WERI-Rb-1 (cell line): ENCODE data around the gene KRT80.

Experiments
- DNase-seq: peaks from one replicate; pipeline ENCODE4 v3.0.0-alpha.2; 2020
- H3K27ac ChIP-seq: fragments of 250-450 bp; sonication (Bioruptor Pico); 2 replicates; pipeline ENCODE4 v1.5.1; 2020; ENCODE audit warnings: mild to moderate bottlenecking, moderate library complexity
- H3K27me3 ChIP-seq: fragments of 250-450 bp; sonication (Bioruptor Pico); 2 replicates; pipeline ENCODE4 v1.5.1; 2021; ENCODE audit warnings: mild to moderate bottlenecking, low read depth, moderate library complexity; ENCODE audit not compliant: insufficient read depth, severe bottlenecking
- H3K36me3 ChIP-seq: fragments of 250-450 bp; sonication (Bioruptor Pico); 2 replicates; pipeline ENCODE4 v1.5.1; 2020; ENCODE audit warnings: mild to moderate bottlenecking, moderate library complexity
- H3K4me3 ChIP-seq: 2 replicates; pipeline ENCODE4 v1.5.1; 2011; ENCODE audit warnings: low read depth, mild to moderate bottlenecking, control low read depth, low read length
- H3K9me3 ChIP-seq: fragments of 250-450 bp; sonication (Bioruptor Pico); 2 replicates; pipeline ENCODE4 v1.5.1; 2021; ENCODE audit warnings: mild to moderate bottlenecking, moderate library complexity; ENCODE audit not compliant: severe bottlenecking
- TF ChIP-seq, protein P1 (sequence below): IDR thresholded peaks from 2 replicates; pipeline ENCODE4 v1.5.1; 2011; ENCODE audit warnings: low read depth, mild to moderate bottlenecking, control low read depth, inconsistent platforms, low read length

Gene KRT80

GRCh38 chr12:52144512-52145227 is 47.1 kb downstream of the KRT80 start:
- Histone ChIP-seq H3K9me3 (no peaks in the 10 kb centered on the region), H3K36me3 (no peaks in the 10 kb centered on the region), H3K27ac (no peak overlapping the region), H3K27me3 (no peaks in the 10 kb centered on the region), H3K4me3 (no peak overlapping the region)
- DNase-seq = no peak
- TF ChIP-seq, protein P1, sequence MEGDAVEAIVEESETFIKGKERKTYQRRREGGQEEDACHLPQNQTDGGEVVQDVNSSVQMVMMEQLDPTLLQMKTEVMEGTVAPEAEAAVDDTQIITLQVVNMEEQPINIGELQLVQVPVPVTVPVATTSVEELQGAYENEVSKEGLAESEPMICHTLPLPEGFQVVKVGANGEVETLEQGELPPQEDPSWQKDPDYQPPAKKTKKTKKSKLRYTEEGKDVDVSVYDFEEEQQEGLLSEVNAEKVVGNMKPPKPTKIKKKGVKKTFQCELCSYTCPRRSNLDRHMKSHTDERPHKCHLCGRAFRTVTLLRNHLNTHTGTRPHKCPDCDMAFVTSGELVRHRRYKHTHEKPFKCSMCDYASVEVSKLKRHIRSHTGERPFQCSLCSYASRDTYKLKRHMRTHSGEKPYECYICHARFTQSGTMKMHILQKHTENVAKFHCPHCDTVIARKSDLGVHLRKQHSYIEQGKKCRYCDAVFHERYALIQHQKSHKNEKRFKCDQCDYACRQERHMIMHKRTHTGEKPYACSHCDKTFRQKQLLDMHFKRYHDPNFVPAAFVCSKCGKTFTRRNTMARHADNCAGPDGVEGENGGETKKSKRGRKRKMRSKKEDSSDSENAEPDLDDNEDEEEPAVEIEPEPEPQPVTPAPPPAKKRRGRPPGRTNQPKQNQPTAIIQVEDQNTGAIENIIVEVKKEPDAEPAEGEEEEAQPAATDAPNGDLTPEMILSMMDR = no peak

GRCh38 chr12:52142431-52142830 is 49.4 kb downstream of the KRT80 start:
- no peak for DNase-seq
- TF ChIP-seq, protein P1 = no peak

DNA sequence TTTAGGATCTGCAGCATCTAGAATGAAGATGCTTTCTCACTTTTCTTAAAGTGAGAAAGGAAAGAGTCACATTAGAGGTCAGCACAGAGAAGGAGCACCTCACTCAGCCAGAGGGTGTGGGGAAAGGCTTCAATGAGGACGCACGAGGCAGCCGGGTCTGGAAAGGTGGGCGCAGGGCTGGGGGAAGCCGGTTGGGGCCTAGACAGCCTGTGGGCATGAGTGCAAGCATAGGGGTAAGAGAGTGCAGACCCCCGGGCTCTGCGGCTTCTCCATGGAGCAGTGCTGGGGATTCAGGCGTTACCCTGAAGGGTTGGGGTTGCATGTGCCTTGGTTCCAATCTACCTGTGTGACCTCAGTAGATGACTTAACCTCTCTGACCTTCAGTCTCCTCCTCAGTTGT is 49.9 kb downstream of the KRT80 start:
- no peak for DNase-seq
- no peaks in the 10 kb centered on the region for H3K27me3 ChIP-seq
- no peaks in the 10 kb centered on the region for H3K36me3 ChIP-seq
- H3K27ac ChIP-seq = no peak overlapping the region
- TF ChIP-seq, protein P1 = no peak
- H3K9me3 ChIP-seq = no peaks in the 10 kb centered on the region
- H3K4me3 ChIP-seq = no peak overlapping the region

More at GRCh38 chr12:52142431-52142830, 49.4 kb downstream of the KRT80 start:
- no peak overlapping the region for H3K27ac ChIP-seq
- H3K27me3 ChIP-seq = no peaks in the 10 kb centered on the region
- no peaks in the 10 kb centered on the region for H3K9me3 ChIP-seq
- H3K36me3 ChIP-seq = no peaks in the 10 kb centered on the region
- H3K4me3 ChIP-seq = no peak overlapping the region

- no peaks in the 10 kb centered on the region for H3K9me3 ChIP-seq
- no peaks in the 10 kb centered on the region for H3K36me3 ChIP-seq
- H3K27me3 ChIP-seq = no peaks in the 10 kb centered on the region
- H3K4me3 ChIP-seq = no peak overlapping the region
- TF ChIP-seq, protein P1 = peak; percentile 39; the same call in 1 of the 2 replicates
- peak; percentile 54 for DNase-seq
- no peak overlapping the region for H3K27ac ChIP-seq
Observed at GRCh38 chr12:52141306-52141705, 50.5 kb downstream of the KRT80 start.

DNA sequence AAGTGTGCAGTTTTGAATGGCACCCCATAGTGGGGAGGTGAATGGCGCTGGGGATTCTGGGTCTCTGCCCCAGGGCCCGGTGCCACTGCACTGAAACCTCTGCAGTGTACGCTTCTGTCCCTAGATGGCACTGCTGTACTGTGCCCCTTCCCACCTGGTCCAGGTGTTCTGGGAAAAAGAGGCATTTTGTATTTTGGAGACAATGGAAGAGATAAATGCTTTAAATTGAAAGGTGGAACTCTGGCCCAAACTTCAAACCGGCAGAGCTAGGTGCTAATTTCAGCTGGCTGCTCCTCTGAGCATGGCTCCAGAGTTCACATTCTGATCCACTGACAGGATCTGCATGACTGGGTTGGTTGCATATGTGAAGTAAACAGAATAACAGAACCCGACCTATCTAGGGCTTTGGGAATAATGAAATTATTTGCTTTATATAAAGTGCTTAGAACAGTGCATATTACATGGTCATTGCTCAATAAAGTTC is 52.2 kb downstream of the KRT80 start:
- H3K27me3 ChIP-seq = no peaks in the 10 kb centered on the region
- no peaks in the 10 kb centered on the region for H3K9me3 ChIP-seq
- no peaks in the 10 kb centered on the region for H3K36me3 ChIP-seq
- H3K27ac ChIP-seq = no peak overlapping the region
- DNase-seq = peak; percentile 58
- TF ChIP-seq, protein P1 = peak; percentile 88
- H3K4me3 ChIP-seq = no peak overlapping the region
